Measurements from ENCODE around the gene TBCD.

TBCD gene

GRCh38 chr17:82832881-82833475, 81.1 kb downstream of the TBCD start:
- DNase-seq (ENCODE audit: low read depth) = no peak

- no peak for DNase-seq (ENCODE audit: low read depth)
Observed at GRCh38 chr17:82835122-82835521, 83.3 kb downstream of the TBCD start.

GRCh38 chr17:82835766-82836512, 84.1 kb downstream of the TBCD start:
- no peak for DNase-seq (ENCODE audit: low read depth)

- DNase-seq (ENCODE audit: low read depth) = no peak
Observed at GRCh38 chr17:82836823-82837357, 85.0 kb downstream of the TBCD start.

GRCh38 chr17:82837586-82838320, 85.9 kb downstream of the TBCD start:
- DNase-seq (ENCODE audit: low read depth) = no peak

- DNase-seq (ENCODE audit: low read depth) = no peak
Observed at GRCh38 chr17:82838386-82839063, 86.7 kb downstream of the TBCD start.

GRCh38 chr17:82839617-82840292, 87.9 kb downstream of the TBCD start, which contains the start of gene ZNF750:
ZNF750 (minus strand) TSS chr17:82840022; CDS start chr17:82832454, 7,568 bp downstream.
- no peak for DNase-seq (ENCODE audit: low read depth)

GRCh38 chr17:82840431-82840831, 88.6 kb downstream of the TBCD start:
- no peak for DNase-seq (ENCODE audit: low read depth)

GRCh38 chr17:82841921-82842596, 90.2 kb downstream of the TBCD start:
- no peak for DNase-seq (ENCODE audit: low read depth)

GRCh38 chr17:82843904-82844680, 92.2 kb downstream of the TBCD start:
- no peak for DNase-seq (ENCODE audit: low read depth)

- no peak for DNase-seq (ENCODE audit: low read depth)
Observed at GRCh38 chr17:82844796-82845162, 92.9 kb downstream of the TBCD start.

GRCh38 chr17:82845163-82845807, 93.4 kb downstream of the TBCD start:
- no peak for DNase-seq (ENCODE audit: low read depth)

GRCh38 chr17:82846061-82846691, 94.3 kb downstream of the TBCD start:
- no peak for DNase-seq (ENCODE audit: low read depth)

GRCh38 chr17:82848022-82848592, 96.2 kb downstream of the TBCD start:
- DNase-seq (ENCODE audit: low read depth) = no peak

- DNase-seq (ENCODE audit: low read depth) = no peak
Observed at GRCh38 chr17:82849076-82849945, 97.4 kb downstream of the TBCD start.

GRCh38 chr17:82851381-82851780, 99.5 kb downstream of the TBCD start:
- DNase-seq (ENCODE audit: low read depth) = no peak

GRCh38 chr17:82854226-82854625, 102.4 kb downstream of the TBCD start:
- DNase-seq (ENCODE audit: low read depth) = no peak

GRCh38 chr17:82856361-82856760, 104.5 kb downstream of the TBCD start:
- no peak for DNase-seq (ENCODE audit: low read depth)
